Gastroesophageal sphincter (tissue), 3 donors: ENCODE results near the gene HIF1A.

Source experiments
- CTCF ChIP-seq, 4 experiments: fragments of 200-600 bp in 2 of 4; fragments of 450-650 bp in 2 of 4; sonication (generic) in 1 of 4; IDR thresholded peaks; one replicate each; pipeline ENCODE4 v1.5.1; 2017 to 2019; ENCODE audit warnings: antibody characterized with exemption in 4 of 4, mild to moderate bottlenecking in 2 of 4, moderate library complexity in 2 of 4
- POLR2AphosphoS5 ChIP-seq: sonication (generic); formaldehyde crosslinking; IDR thresholded peaks from one replicate; pipeline ENCODE4 v1.6.1; 2017; ENCODE audit warnings: antibody characterized with exemption

- no peak for TF ChIP-seq CTCF (IDR thresholded peaks at IDR 0.05)
- TF ChIP-seq POLR2AphosphoS5: no peak
These were observed 16.3 kb upstream of the HIF1A start for GRCh38 chr14:61678975-61679374.
